Measurements from ENCODE around the gene PSME2. TPM values are rescaled to one million over a fixed set of nuclear protein-coding genes. Genes with fewer than 3 reads are reported as not detected.

The PSME2 gene
- polyA plus RNA-seq, 4 donors, result 175 to 997 (median 644) TPM

GRCh38 chr14:24100197-24100981 is 46.0 kb downstream of the PSME2 start:
- peaks cover 0 to 3% of the 10 kb centered on the region in 2 donors for H3K9me3 ChIP-seq (ENCODE audit: control insufficient read depth in 2 of 2, insufficient read depth in 1 of 2, low read depth in 1 of 2, low read length in 1 of 2)
- no peak overlapping the region for H3K4me3 ChIP-seq (ENCODE audit: low read depth in 1 of 3, low read length in 3 of 3)
- no peaks in the 10 kb centered on the region for H3K27me3 ChIP-seq (ENCODE audit: control insufficient read depth in 3 of 3, insufficient read depth in 3 of 3, low read length in 3 of 3)
- H3K36me3 ChIP-seq (ENCODE audit: control insufficient read depth in 3 of 3, insufficient read depth in 2 of 3, low read depth in 1 of 3, low read length in 3 of 3), result peaks cover 9 to 91% (median 27%) of the 10 kb centered on the region in 3 donors
- WGBS, 3 donors, result 61 to 82% (median 63%) methylated on average over 4 of the region's 4 CpGs
- H3K4me1 ChIP-seq (ENCODE audit: control insufficient read depth in 3 of 3, insufficient read depth in 2 of 3, low read depth in 1 of 3, low read length in 2 of 3), result peaks cover 0 to 26% (median 2%) of the 10 kb centered on the region in 3 donors
- FAIRE-seq, result no peak
- no peak for DNase-seq
- H3K27ac ChIP-seq (ENCODE audit: low read depth in 1 of 3, low read length in 2 of 3), result no peak overlapping the region

- Histone ChIP-seq H3K27ac (ENCODE audit: low read depth in 1 of 3, low read length in 2 of 3) (peak overlapping the region in 1 of 3 donors; percentile 49), H3K36me3 (ENCODE audit: control insufficient read depth in 3 of 3, insufficient read depth in 2 of 3, low read depth in 1 of 3, low read length in 3 of 3) (peaks cover 9 to 87% (median 27%) of the 10 kb centered on the region in 3 donors), H3K27me3 (ENCODE audit: control insufficient read depth in 3 of 3, insufficient read depth in 3 of 3, low read length in 3 of 3) (no peaks in the 10 kb centered on the region), H3K4me3 (ENCODE audit: low read depth in 1 of 3, low read length in 3 of 3) (no peak overlapping the region), H3K9me3 (ENCODE audit: control insufficient read depth in 2 of 2, insufficient read depth in 1 of 2, low read depth in 1 of 2, low read length in 1 of 2) (no peaks in the 10 kb centered on the region), H3K4me1 (ENCODE audit: control insufficient read depth in 3 of 3, insufficient read depth in 2 of 3, low read depth in 1 of 3, low read length in 2 of 3) (peaks cover 0 to 31% (median 2%) of the 10 kb centered on the region in 3 donors)
- peak in 1 of 2 donors; percentile 56 for DNase-seq
- 41 to 78% (median 51%) methylated on average over 16 to 17 of the region's 17 CpGs for WGBS, 3 donors
- no peak for FAIRE-seq
Measured at GRCh38 chr14:24098927-24099813, 47.2 kb downstream of the PSME2 start.

- no peak for FAIRE-seq
- 89 to 95% (median 91%) methylated on average over 16 of the region's 16 CpGs for WGBS, 3 donors
- Histone ChIP-seq H3K27me3 (ENCODE audit: control insufficient read depth in 3 of 3, insufficient read depth in 3 of 3, low read length in 3 of 3) (no peaks in the 10 kb centered on the region), H3K4me1 (ENCODE audit: control insufficient read depth in 3 of 3, insufficient read depth in 2 of 3, low read depth in 1 of 3, low read length in 2 of 3) (peaks cover 2 to 35% (median 5%) of the 10 kb centered on the region in 3 donors), H3K9me3 (ENCODE audit: control insufficient read depth in 2 of 2, insufficient read depth in 1 of 2, low read depth in 1 of 2, low read length in 1 of 2) (no peaks in the 10 kb centered on the region), H3K4me3 (ENCODE audit: low read depth in 1 of 3, low read length in 3 of 3) (no peak overlapping the region), H3K27ac (ENCODE audit: low read depth in 1 of 3, low read length in 2 of 3) (no peak overlapping the region), H3K36me3 (ENCODE audit: control insufficient read depth in 3 of 3, insufficient read depth in 2 of 3, low read depth in 1 of 3, low read length in 3 of 3) (peaks cover 9 to 81% (median 26%) of the 10 kb centered on the region in 3 donors)
- DNase-seq, result no peak
Measured at GRCh38 chr14:24098229-24098926, 48.0 kb downstream of the PSME2 start.

GRCh38 chr14:24096545-24097181 is 49.7 kb downstream of the PSME2 start:
- Histone ChIP-seq H3K27ac (ENCODE audit: low read depth in 1 of 3, low read length in 2 of 3) (peak overlapping the region in 2 of 3 donors; percentile 42 to 99), H3K9me3 (ENCODE audit: control insufficient read depth in 2 of 2, insufficient read depth in 1 of 2, low read depth in 1 of 2, low read length in 1 of 2) (no peaks in the 10 kb centered on the region), H3K36me3 (ENCODE audit: control insufficient read depth in 3 of 3, insufficient read depth in 2 of 3, low read depth in 1 of 3, low read length in 3 of 3) (peaks cover 9 to 66% (median 18%) of the 10 kb centered on the region in 3 donors), H3K4me3 (ENCODE audit: low read depth in 1 of 3, low read length in 3 of 3) (no peak overlapping the region), H3K4me1 (ENCODE audit: control insufficient read depth in 3 of 3, insufficient read depth in 2 of 3, low read depth in 1 of 3, low read length in 2 of 3) (peaks cover 6 to 52% (median 8%) of the 10 kb centered on the region in 3 donors), H3K27me3 (ENCODE audit: control insufficient read depth in 3 of 3, insufficient read depth in 3 of 3, low read length in 3 of 3) (no peaks in the 10 kb centered on the region)
- 91 to 96% (median 95%) methylated on average over 8 of the region's 8 CpGs for WGBS, 3 donors
- DNase-seq, result no peak
- FAIRE-seq, result no peak

GRCh38 chr14:24095271-24096068 is 50.9 kb downstream of the PSME2 start:
- FAIRE-seq (no peak), DNase-seq (peak; percentile 94 to 97)
- Histone ChIP-seq H3K27me3 (ENCODE audit: control insufficient read depth in 3 of 3, insufficient read depth in 3 of 3, low read length in 3 of 3) (no peaks in the 10 kb centered on the region), H3K4me1 (ENCODE audit: control insufficient read depth in 3 of 3, insufficient read depth in 2 of 3, low read depth in 1 of 3, low read length in 2 of 3) (peaks cover 6 to 63% (median 8%) of the 10 kb centered on the region in 3 donors), H3K4me3 (ENCODE audit: low read depth in 1 of 3, low read length in 3 of 3) (peak overlapping the region; percentile 80 to 92 (median 91)), H3K36me3 (ENCODE audit: control insufficient read depth in 3 of 3, insufficient read depth in 2 of 3, low read depth in 1 of 3, low read length in 3 of 3) (peaks cover 5 to 54% (median 16%) of the 10 kb centered on the region in 3 donors), H3K9me3 (ENCODE audit: control insufficient read depth in 2 of 2, insufficient read depth in 1 of 2, low read depth in 1 of 2, low read length in 1 of 2) (no peaks in the 10 kb centered on the region), H3K27ac (ENCODE audit: low read depth in 1 of 3, low read length in 2 of 3) (peak overlapping the region; percentile 96 to 99 (median 99))
- WGBS, 3 donors, result 15 to 32% (median 19%) methylated on average over 12 of the region's 12 CpGs

GRCh38 chr14:24094841-24095270 is 51.6 kb downstream of the PSME2 start:
- H3K27ac ChIP-seq (ENCODE audit: low read depth in 1 of 3, low read length in 2 of 3), result peak overlapping the region; percentile 96 to 99 (median 99)
- FAIRE-seq, result no peak

More at GRCh38 chr14:24094841-24095270, 51.6 kb downstream of the PSME2 start:
- no peak for DNase-seq
- peaks cover under 1 to 49% (median 12%) of the 10 kb centered on the region in 3 donors for H3K36me3 ChIP-seq (ENCODE audit: control insufficient read depth in 3 of 3, insufficient read depth in 2 of 3, low read depth in 1 of 3, low read length in 3 of 3)
- H3K4me1 ChIP-seq (ENCODE audit: control insufficient read depth in 3 of 3, insufficient read depth in 2 of 3, low read depth in 1 of 3, low read length in 2 of 3), result peaks cover 6 to 65% (median 8%) of the 10 kb centered on the region in 3 donors
- peak overlapping the region; percentile 80 to 92 (median 91) for H3K4me3 ChIP-seq (ENCODE audit: low read depth in 1 of 3, low read length in 3 of 3)
- H3K9me3 ChIP-seq (ENCODE audit: control insufficient read depth in 2 of 2, insufficient read depth in 1 of 2, low read depth in 1 of 2, low read length in 1 of 2), result no peaks in the 10 kb centered on the region
- H3K27me3 ChIP-seq (ENCODE audit: control insufficient read depth in 3 of 3, insufficient read depth in 3 of 3, low read length in 3 of 3), result no peaks in the 10 kb centered on the region
- WGBS, 3 donors, result 1 to 4% (median 3%) methylated on average over 14 of the region's 14 CpGs

Data from small intestine (tissue), 7 donors.